ENCODE results near the gene GBX1. TPM values are rescaled to one million over a fixed set of nuclear protein-coding genes. Genes with fewer than 3 reads are reported as not detected.
A peak's percentile ranks its signal among the peaks of the same experiment; 100 is the strongest.

The GBX1 gene
- total RNA-seq, result not detected

DNA sequence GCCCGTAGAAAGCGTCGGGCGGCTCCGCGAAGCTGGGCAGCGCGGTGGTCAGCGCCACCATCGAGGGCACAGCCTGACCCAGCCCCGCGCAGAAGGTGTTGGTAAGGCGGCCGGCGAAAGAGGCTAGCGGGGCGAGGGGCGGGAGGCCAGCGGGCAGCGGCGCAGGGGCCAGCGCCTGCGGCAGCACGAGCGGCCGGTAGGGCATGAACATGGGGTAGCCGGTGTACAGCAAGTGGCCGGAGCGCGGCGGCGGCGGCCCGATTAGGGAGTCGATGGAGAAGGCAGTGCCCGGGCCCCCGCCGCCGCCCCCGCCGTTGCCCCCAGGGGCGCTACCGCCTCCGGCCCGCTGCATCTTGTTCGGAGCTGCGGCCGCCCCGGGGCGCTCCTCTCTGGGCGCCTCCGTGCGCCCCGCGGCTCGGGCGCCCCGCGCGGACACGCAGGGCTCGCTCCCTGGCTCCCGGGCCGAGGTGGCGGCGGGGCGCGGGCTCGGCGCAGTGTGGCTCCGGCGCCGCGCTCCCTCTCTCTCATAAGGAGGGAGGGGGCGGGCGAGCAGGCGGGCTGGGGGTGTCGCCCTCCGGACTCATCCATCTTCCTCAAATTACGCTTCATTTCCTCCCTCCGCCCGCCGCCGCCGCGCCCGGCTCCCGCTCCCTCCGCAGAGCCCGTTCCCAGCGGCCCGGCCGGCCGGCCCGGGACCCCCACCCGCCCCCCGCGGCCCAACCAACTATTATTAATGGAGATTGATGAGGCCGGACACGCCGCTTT, at the start of gene GBX1:
TSS of gene GBX1 (minus strand) at position 498 of the 765 bp plus-strand sequence. CDS start at position 352, 146 bp downstream.
- DNase-seq, result peak; percentile 67

GRCh38 chr7:151215396-151215795, 47.9 kb upstream of the GBX1 start:
- no peak for DNase-seq

DNA sequence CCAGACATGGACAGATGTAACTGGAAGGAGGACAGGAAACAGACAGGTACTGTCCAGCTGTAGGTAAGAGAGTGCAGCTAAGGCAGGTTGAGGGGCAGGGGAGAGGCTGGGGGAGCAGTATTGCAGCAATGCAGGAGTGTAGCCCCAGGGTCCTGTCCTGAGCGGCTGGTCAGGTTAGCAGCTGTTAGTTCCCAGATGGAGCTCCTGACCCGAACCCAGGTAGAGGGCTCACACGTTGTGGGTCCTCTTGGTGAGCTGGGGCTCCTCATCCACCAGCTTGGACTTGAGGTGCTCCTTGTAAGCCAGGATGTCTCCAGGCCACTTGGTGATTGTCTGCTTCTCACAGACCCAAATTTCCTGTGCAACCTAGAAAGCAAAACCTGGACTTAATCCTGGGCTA, 46.3 kb upstream of the GBX1 start:
- no peak for DNase-seq

DNA sequence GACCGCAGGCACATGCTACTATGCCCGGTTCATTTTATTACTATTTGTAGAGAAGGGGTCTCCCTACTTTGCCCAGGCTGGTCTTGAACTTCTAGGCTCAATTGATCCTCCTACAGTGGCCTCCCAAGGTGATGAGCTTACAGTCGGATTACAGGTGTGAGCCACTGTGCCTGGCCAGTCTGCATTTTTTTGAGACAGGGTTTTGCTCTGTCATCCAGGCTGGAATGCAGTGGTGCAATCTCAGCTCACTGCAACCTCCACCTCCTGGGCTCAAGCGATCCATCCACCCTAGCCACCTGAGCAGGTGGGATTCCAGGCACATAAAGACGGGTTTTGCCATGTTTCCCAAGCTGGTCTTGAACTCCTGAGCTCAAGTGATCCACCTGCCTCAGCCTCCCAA, 45.1 kb upstream of the GBX1 start:
- no peak for DNase-seq

DNA sequence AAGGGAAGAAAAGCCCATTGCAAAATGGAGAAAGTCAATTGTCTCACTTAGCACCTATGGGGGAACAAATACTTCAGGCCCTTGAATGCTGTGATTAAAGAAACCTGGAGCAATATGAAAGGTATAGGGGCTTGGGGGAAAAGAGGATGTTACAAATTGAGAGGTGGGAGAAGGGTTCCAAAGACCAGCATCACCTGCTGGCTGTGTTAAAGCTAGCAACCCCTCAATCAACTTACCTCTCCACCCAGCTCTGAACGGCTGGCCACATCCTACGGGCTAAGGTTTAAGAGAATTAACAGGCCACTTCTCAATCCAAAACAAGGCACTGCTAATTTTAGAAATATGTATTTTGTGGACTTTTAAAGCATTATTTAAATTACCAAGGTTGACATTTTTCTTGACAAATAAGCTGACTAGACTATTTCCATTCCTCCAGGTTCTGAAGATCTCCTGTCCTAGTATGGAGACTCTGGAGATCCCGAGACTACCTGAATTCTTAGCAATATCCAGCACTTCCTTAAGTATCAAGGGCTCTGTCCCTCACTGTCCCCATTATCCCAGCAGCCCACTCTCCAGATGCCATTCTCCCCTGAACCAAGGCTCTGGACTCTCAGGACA, 43.8 kb upstream of the GBX1 start:
- no peak for DNase-seq

- no peak for DNase-seq
These were observed 42.8 kb upstream of the GBX1 start, which contains the start of gene H2BK1 for GRCh38 chr7:151210087-151210854. Gene H2BK1 (minus strand): TSS chr7:151210488. CDS start chr7:151210318, 170 bp downstream.

GRCh38 chr7:151209588-151209987, 42.1 kb upstream of the GBX1 start:
- DNase-seq, result no peak

DNA sequence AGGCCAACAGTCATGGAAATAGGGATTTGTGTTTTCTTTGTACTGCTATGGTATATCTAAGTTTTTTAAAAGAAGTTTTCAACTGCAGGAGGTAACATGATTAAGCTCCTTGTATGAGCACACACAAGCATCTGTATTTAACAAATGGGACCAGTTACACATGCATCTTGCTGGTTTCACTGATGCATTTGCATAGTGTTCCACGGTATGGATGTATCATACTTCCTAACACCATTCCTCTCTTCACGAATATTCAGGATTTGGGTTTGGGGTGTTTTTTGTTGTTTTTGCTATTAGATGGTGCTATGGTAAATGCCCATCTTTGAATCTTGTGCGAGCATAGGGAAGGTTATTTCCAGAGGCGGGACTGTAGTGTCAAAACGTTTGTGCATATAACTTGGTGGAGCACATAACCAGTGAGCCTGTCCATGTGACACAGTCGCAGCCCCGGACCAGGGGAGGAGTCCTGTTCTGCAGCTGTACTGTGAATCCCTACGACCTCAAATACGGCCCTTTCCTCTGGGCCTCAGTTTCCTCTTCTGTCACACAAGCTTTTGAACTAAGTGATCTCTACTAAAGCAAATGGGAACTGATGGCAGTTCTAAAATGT, 40.9 kb upstream of the GBX1 start:
- no peak for DNase-seq

DNA sequence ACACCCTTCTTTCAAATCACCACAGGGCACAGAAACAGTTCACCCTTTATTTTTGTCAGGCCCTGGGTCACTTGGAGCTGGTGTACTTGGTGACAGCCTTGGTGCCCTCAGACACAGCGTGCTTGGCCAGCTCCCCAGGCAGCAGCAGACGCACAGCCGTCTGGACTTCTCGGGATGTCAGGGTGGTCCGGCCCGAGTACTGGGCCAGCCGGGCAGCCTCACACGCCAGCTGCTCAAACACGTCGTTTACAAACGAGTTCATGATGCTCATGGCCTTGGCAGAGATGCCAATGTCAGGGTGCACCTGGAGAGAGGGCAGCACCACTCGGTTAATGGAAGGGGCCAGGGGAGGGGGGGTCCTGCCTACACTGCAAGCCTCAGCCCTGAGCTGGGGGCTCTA, 40.3 kb upstream of the GBX1 start:
- DNase-seq, result peak; percentile 9

GRCh38 chr7:151207315-151207714, 39.8 kb upstream of the GBX1 start:
- DNase-seq, result no peak

GRCh38 chr7:151206914-151207313, 39.4 kb upstream of the GBX1 start:
- no peak for DNase-seq

- no peak for DNase-seq
These were observed 38.2 kb upstream of the GBX1 start for GRCh38 chr7:151205730-151206129.

DNA sequence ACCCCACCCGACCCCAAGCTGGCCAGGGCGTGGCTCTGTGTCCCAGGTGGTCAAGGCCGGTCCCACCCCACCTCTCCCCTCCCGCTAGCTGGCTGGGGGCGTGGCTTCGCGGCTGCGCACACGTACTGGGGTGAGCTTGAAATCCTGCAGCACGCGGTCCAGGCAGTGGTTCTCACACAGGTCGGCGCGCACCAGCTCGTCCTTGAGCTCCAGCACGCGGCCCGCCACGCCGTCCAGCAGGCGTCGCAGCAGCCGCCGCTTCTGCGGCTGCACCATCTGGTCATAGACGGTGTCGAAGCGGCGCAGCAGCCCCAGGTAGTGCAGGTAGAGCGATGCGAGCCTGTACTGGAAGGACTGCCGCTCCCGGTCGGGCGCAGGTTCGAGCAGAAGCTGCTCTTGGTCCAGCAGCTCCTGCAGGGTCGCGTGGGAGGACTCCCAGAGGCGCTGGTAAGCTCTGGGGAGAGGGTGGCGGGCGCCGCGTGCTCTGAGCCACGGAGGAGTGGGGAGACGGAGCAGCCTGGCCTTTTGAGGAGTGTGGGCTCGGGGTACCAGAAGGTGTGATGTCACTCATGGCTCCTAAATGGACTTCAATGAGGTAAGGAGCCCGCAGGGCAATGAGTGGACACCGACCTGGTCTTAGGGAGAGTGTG, 37.0 kb upstream of the GBX1 start:
- no peak for DNase-seq

DNA sequence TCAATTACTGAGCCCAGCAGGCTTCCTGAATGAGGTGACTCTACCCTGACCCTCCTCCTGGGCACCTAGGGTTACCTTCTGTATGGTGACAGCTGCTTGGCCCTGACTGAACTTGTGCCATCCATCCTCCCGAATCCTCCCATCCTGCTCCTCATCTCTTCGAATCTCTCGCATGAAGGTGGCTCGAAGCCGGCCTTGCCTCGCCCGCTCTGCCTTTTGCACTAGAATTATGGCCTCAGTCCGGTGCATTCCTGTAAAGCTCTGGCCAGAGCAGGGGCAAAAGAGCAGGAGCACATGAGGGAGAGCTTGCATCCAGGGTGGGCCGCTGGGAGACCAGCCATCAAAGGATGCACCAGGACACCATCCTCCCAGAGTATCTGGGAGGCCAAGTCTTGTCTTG, 35.3 kb upstream of the GBX1 start:
- no peak for DNase-seq

- no peak for DNase-seq
These were observed 34.3 kb upstream of the GBX1 start for GRCh38 chr7:151201751-151202150.

- no peak for DNase-seq
These were observed 33.9 kb upstream of the GBX1 start for GRCh38 chr7:151201344-151201743.

GRCh38 chr7:151198945-151199848, 31.7 kb upstream of the GBX1 start:
- peak; percentile 30 for DNase-seq

GRCh38 chr7:151197932-151198331, 30.4 kb upstream of the GBX1 start:
- no peak for DNase-seq

GRCh38 chr7:151195616-151196450, 28.3 kb upstream of the GBX1 start:
- no peak for DNase-seq

- DNase-seq, result no peak
These were observed 26.7 kb upstream of the GBX1 start for GRCh38 chr7:151194188-151194587.

Data from tongue (tissue), 2 donors.